ENCODE measurements around the gene WBP2NL. TPM values are rescaled to one million over a fixed set of nuclear protein-coding genes. Genes with fewer than 3 reads are reported as not detected.

The WBP2NL gene
- total RNA-seq, 4 donors from 2014 or later = 0.22 to 2.8 (median 0.59) TPM

DNA sequence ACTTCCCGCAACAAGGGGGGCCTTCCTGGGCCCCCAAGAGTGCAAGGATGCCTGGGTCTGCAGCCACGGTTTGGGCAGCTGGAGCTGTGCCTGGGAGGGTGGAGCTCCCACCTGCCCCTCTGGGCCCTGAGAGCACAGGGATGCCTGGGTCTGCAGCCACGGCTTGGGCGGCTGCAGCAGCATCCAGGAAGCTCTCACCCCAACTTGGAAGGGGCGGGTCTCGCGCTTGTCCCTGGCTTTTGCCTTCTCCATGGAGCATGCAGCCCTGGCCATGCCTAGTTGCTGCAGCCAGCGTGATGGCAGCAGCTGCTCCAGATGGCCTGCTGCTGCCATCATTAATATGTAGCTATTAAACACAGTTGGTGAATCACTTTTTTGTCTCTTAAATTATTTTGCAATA is 36.7 kb downstream of the WBP2NL start:
- TF ChIP-seq POLR2A (IDR thresholded peaks at IDR 0.05) = no peak
- no peak for TF ChIP-seq POLR2AphosphoS5 (IDR thresholded peaks at IDR 0.05)
- TF ChIP-seq EP300 (IDR thresholded peaks at IDR 0.05) = no peak
- TF ChIP-seq, protein P1, sequence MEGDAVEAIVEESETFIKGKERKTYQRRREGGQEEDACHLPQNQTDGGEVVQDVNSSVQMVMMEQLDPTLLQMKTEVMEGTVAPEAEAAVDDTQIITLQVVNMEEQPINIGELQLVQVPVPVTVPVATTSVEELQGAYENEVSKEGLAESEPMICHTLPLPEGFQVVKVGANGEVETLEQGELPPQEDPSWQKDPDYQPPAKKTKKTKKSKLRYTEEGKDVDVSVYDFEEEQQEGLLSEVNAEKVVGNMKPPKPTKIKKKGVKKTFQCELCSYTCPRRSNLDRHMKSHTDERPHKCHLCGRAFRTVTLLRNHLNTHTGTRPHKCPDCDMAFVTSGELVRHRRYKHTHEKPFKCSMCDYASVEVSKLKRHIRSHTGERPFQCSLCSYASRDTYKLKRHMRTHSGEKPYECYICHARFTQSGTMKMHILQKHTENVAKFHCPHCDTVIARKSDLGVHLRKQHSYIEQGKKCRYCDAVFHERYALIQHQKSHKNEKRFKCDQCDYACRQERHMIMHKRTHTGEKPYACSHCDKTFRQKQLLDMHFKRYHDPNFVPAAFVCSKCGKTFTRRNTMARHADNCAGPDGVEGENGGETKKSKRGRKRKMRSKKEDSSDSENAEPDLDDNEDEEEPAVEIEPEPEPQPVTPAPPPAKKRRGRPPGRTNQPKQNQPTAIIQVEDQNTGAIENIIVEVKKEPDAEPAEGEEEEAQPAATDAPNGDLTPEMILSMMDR (IDR thresholded peaks at IDR 0.05) = no peak
- H3K36me3 ChIP-seq = peaks cover 0 to 6% of the 10 kb centered on the region in 2 donors
- WGBS, 2 donors (ENCODE audit: low coverage in 1 of 2) = 80 to 100% methylated on average over 1 to 2 of the region's 8 CpGs
- no peak overlapping the region for H3K4me3 ChIP-seq
- H3K27ac ChIP-seq = no peak overlapping the region
- H3K9me3 ChIP-seq = peaks cover 0 to 6% (median 0%) of the 10 kb centered on the region in 3 donors
- no peak for ATAC-seq
- H3K27me3 ChIP-seq = no peaks in the 10 kb centered on the region
- no peaks in the 10 kb centered on the region for H3K4me1 ChIP-seq

DNA sequence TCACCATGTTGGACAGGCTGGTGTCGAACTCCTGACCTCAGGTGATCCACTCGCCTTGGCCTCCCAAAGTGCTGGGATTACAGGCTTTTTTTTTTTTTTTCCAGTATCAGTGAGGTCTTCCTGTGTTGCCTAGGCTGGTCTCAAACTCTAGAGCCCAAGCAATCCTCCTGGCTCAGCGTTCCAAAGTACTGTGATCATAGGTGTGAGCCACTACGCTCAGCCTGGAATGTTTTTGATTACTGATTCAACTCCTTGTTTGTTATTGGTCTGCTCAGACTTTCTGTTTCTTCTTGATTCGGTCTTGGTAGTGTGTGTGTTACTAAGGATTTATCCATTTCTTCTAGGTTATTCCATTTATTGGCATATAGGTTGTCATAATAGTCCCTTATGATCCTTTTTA is 40.7 kb downstream of the WBP2NL start:
- Histone ChIP-seq H3K4me3 (no peak overlapping the region), H3K27me3 (no peaks in the 10 kb centered on the region), H3K9me3 (peaks cover 0 to 6% (median 0%) of the 10 kb centered on the region in 3 donors), H3K4me1 (no peaks in the 10 kb centered on the region), H3K36me3 (peaks cover 0 to 14% of the 10 kb centered on the region in 2 donors), H3K27ac (no peak overlapping the region)
- no peak for ATAC-seq
- TF ChIP-seq POLR2A (IDR thresholded peaks at IDR 0.05) (no peak), EP300 (IDR thresholded peaks at IDR 0.05) (no peak), POLR2AphosphoS5 (IDR thresholded peaks at IDR 0.05) (no peak)
- TF ChIP-seq, protein P1 (IDR thresholded peaks at IDR 0.05) = no peak
- WGBS, 2 donors (ENCODE audit: low coverage in 1 of 2) = 95% methylated on average over 2 to 3 of the region's 5 CpGs

DNA sequence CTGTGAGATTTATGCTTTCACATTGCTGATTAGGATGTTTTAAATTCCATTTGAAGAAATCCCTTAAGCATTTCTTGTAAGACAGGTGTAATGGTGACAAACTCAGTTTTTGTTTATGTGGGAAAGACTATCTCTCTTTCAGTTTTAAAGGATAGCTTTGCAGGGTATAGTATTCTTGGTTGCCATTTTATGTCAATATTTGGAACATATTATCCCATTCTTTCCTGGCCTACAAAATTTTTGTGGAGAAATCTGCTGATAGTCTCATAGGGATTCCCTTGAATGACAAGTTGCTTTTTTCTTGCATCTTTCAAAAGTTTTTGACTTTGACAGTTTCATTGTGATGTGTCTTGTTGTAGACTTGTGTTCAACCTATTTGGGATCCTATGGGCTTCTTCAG is 43.2 kb downstream of the WBP2NL start:
- H3K27ac ChIP-seq = no peak overlapping the region
- H3K4me3 ChIP-seq = no peak overlapping the region
- peaks cover 0 to 6% (median 0%) of the 10 kb centered on the region in 3 donors for H3K9me3 ChIP-seq
- no peak for ATAC-seq
- H3K4me1 ChIP-seq = no peaks in the 10 kb centered on the region
- H3K36me3 ChIP-seq = peaks cover 0 to 16% of the 10 kb centered on the region in 2 donors
- no peaks in the 10 kb centered on the region for H3K27me3 ChIP-seq
- TF ChIP-seq POLR2AphosphoS5 (IDR thresholded peaks at IDR 0.05) = no peak
- TF ChIP-seq POLR2A (IDR thresholded peaks at IDR 0.05) = no peak
- TF ChIP-seq EP300 (IDR thresholded peaks at IDR 0.05) = no peak
- TF ChIP-seq, protein P1 (IDR thresholded peaks at IDR 0.05) = no peak

DNA sequence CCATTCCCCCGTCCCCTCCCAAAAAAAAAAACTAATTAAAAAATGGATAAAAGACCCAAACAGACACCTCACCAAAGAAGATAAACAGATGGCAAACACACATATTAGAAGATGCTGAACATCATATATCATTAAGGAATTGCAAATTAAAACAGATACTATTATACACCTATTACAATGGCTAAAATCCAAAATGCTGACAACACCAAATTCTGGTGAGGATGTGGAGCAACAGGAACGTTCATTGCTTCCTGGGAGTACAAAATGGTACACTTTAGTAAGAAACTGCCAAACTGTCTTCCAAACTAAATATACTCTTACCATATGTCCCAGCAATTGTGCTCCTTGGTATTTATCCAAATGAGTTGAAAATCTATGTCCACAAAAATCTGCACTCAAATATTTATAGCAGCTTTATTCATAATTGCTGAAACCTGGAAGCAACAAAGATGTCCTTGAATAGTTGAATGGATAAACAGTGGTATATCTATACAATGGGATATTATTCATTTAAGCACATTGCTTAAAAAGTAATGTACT is 52.1 kb downstream of the WBP2NL start:
- H3K4me1 ChIP-seq = no peaks in the 10 kb centered on the region
- WGBS, 2 donors (ENCODE audit: low coverage in 1 of 2) = 36 to 52% methylated on average over 1 to 2 of the region's 2 CpGs
- H3K9me3 ChIP-seq = no peaks in the 10 kb centered on the region
- ATAC-seq = no peak
- TF ChIP-seq EP300 (IDR thresholded peaks at IDR 0.05) (no peak), POLR2AphosphoS5 (IDR thresholded peaks at IDR 0.05) (no peak), POLR2A (IDR thresholded peaks at IDR 0.05) (no peak)
- TF ChIP-seq, protein P1 (IDR thresholded peaks at IDR 0.05) = no peak
- no peak overlapping the region for H3K27ac ChIP-seq
- no peaks in the 10 kb centered on the region for H3K27me3 ChIP-seq
- peaks cover 0 to 7% of the 10 kb centered on the region in 2 donors for H3K36me3 ChIP-seq
- no peak overlapping the region for H3K4me3 ChIP-seq

DNA sequence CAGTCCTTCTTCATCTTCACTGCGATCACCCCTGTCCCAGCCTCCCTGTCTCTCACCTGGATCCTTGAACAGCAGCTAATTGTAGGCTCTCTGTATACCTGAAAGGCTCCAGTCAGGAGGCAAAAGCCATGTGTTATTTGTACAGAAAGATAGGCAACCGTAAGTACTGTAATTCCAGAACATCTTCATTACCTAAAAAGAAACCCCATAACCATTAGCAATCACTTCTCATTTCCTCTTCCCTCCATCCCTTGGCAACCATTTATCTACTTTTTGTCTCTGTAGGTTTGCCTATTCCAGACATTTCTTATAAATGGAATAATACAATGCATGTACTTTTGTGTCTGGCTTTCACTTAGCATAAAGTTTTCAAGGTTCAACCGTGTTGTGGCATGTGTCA is 54.2 kb downstream of the WBP2NL start:
- Histone ChIP-seq H3K27ac (no peak overlapping the region), H3K4me1 (no peaks in the 10 kb centered on the region), H3K27me3 (no peaks in the 10 kb centered on the region), H3K4me3 (no peak overlapping the region), H3K9me3 (peaks cover 0 to 9% (median 0%) of the 10 kb centered on the region in 3 donors), H3K36me3 (peaks cover 0 to 7% of the 10 kb centered on the region in 2 donors)
- ATAC-seq = no peak
- WGBS, 2 donors (ENCODE audit: low coverage in 1 of 2) = 64 to 73% methylated on average over 2 to 3 of the region's 3 CpGs
- TF ChIP-seq POLR2AphosphoS5 (IDR thresholded peaks at IDR 0.05) (no peak), EP300 (IDR thresholded peaks at IDR 0.05) (no peak), POLR2A (IDR thresholded peaks at IDR 0.05) (no peak)
- TF ChIP-seq, protein P1 (IDR thresholded peaks at IDR 0.05) = no peak

Measured in gastroesophageal sphincter (tissue), 4 donors.